Tibial nerve (tissue), 4 donors: ENCODE data around the gene RNF149.

Experiments used
- CTCF ChIP-seq, 5 experiments: fragments of 200-600 bp in 3 of 5; fragments of 450-650 bp in 2 of 5; sonication (generic) in 3 of 5; IDR thresholded peaks; one replicate each; pipeline ENCODE4 v1.5.1; 2016 to 2019; ENCODE audit warnings: antibody characterized with exemption in 5 of 5, mild to moderate bottlenecking in 3 of 5, moderate library complexity in 2 of 5
- EP300 ChIP-seq, 2 donors: sonication (generic); formaldehyde crosslinking; IDR thresholded peaks; one replicate each; pipeline ENCODE4 v1.6.1; 2017; ENCODE audit warnings: antibody characterized with exemption in 2 of 2, mild to moderate bottlenecking in 1 of 2

GRCh38 chr2:101274142-101274541 is 34.4 kb downstream of the RNF149 start:
- TF ChIP-seq CTCF (IDR thresholded peaks at IDR 0.05) (no peak), EP300 (IDR thresholded peaks at IDR 0.05) (no peak)
